Left lung (tissue), 10 donors: ENCODE data around the gene ADGB. TPM values are rescaled to one million over a fixed set of nuclear protein-coding genes. Genes with fewer than 3 reads are reported as not detected.

Experiments
- ATAC-seq: fragments of 200-7000 bp; cut with Tn5 transposase; one replicate; pipeline ENCODE4 v1.9.1; 2020; ENCODE audit warnings: moderate library complexity
- DNase-seq, 4 donors: peaks; one replicate each; pipeline ENCODE4 v3.0.0-alpha.2; 2013 to 2020
- H3K27ac ChIP-seq, 2 donors: fragments of 200-600 bp; sonication (generic) in 1 of 2; one replicate each; pipeline versions ENCODE4 v1.5.0 to v1.8.0; 2020 to 2021
- H3K27me3 ChIP-seq, 2 donors: fragments of 200-600 bp; sonication (generic) in 1 of 2; one replicate each; pipeline versions ENCODE4 v1.5.0 to v1.8.0; 2020 to 2021
- H3K36me3 ChIP-seq, 2 donors: fragments of 200-600 bp; sonication (generic) in 1 of 2; one replicate each; pipeline versions ENCODE4 v1.5.0 to v1.8.0; 2020 to 2021
- H3K4me1 ChIP-seq, 2 donors: fragments of 200-600 bp; one replicate each; pipeline ENCODE4 v1.8.0; 2021
- H3K4me3 ChIP-seq, 2 donors: fragments of 200-600 bp; sonication (generic) in 1 of 2; one replicate each; pipeline versions ENCODE4 v1.5.0 to v1.8.0; 2020 to 2021; ENCODE audit warnings: mild to moderate bottlenecking in 1 of 2
- H3K9me3 ChIP-seq, 2 donors: fragments of 200-600 bp; sonication (generic) in 1 of 2; one replicate each; pipeline versions ENCODE4 v1.5.0 to v1.8.0; 2020 to 2021
- intact Hi-C, 2 donors: fragments of 100-400 bp; cut with DNase I; formaldehyde crosslinking; loops; one replicate each; pipeline versions ENCODE4 v1.11.2 to v1.14.2; 2022
- polyA plus RNA-seq, 6 donors: library from polyadenylated mRNA; unstranded; fragments of 120-200 nt; gene quantifications; one replicate each; pipeline ENCODE4 v1.2.1, GENCODE V29; 2013; ENCODE audit not compliant: insufficient read length in 6 of 6
- total RNA-seq, 2 donors: library from RNA; stranded (reverse); fragmentation: NEBNext Ultra II Directional; extraction: Animal tissue kit (Norgen Biotek cat#: 25700); gene quantifications; one replicate each; pipeline ENCODE4 v1.2.1, GENCODE V29; 2021
- TF ChIP-seq, protein P1 (sequence below), 2 donors: fragments of 200-600 bp; sonication (generic) in 1 of 2; IDR thresholded peaks; one replicate each; pipeline versions ENCODE4 v1.5.0 to v1.8.0; 2021; ENCODE audit warnings: antibody characterized with exemption in 2 of 2
- donor health status: DM: no; HTN: yes; CAD: no.
- donor health status: DM: no; HTN: no; CAD: no.

The ADGB gene
- total and polyA plus RNA-seq, 8 donors: 0.67 to 5.9 (median 2.5) TPM; not detected in 1

DNA sequence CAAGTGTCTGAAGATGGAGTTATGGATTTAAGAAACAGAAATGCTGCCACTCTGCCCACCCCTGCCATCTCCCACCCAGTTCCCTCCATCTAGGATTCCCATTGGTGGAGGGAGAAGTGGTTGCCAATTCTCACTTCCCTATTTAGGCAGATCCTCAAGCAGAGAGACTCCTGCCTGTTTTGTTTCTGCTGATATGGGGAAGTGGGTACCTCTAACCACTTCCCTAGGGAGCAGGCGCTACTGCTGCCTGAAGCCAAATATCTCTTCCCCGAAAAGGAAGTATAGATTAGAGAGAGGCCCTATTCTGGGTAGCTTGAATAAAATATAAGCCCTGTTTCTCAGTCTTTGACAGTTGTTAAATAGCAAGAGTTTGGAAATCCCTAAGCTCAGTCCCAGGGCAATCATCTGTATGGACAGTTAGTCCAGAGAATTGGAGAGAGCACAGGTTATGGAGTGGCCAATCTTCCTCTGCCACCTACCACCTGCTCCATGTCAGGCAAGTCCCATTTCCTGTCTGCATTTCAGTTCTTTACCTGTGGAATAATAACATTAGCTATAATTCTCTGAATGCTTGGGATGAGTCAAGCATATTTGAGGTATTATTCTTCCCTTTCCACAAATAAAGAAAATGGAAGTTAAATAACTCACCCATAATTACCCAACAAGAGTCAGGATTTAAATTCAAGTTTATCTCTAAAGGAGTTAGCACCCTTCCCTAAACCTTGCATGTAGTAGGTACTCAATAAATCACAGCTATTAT, 2.6 kb upstream of the ADGB start:
- H3K9me3 ChIP-seq: no peaks in the 10 kb centered on the region
- peak in 2 of 4 donors; percentile 8 to 32 for DNase-seq
- H3K27me3 ChIP-seq: no peaks in the 10 kb centered on the region
- H3K4me3 ChIP-seq: no peak overlapping the region
- H3K27ac ChIP-seq: no peak overlapping the region
- no peaks in the 10 kb centered on the region for H3K36me3 ChIP-seq
- intact Hi-C loops: no loop called here
- H3K4me1 ChIP-seq: peaks cover 3 to 42% of the 10 kb centered on the region in 2 donors
- ATAC-seq: peak; percentile 57
- TF ChIP-seq, protein P1, sequence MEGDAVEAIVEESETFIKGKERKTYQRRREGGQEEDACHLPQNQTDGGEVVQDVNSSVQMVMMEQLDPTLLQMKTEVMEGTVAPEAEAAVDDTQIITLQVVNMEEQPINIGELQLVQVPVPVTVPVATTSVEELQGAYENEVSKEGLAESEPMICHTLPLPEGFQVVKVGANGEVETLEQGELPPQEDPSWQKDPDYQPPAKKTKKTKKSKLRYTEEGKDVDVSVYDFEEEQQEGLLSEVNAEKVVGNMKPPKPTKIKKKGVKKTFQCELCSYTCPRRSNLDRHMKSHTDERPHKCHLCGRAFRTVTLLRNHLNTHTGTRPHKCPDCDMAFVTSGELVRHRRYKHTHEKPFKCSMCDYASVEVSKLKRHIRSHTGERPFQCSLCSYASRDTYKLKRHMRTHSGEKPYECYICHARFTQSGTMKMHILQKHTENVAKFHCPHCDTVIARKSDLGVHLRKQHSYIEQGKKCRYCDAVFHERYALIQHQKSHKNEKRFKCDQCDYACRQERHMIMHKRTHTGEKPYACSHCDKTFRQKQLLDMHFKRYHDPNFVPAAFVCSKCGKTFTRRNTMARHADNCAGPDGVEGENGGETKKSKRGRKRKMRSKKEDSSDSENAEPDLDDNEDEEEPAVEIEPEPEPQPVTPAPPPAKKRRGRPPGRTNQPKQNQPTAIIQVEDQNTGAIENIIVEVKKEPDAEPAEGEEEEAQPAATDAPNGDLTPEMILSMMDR (IDR thresholded peaks at IDR 0.05): no peak

DNA sequence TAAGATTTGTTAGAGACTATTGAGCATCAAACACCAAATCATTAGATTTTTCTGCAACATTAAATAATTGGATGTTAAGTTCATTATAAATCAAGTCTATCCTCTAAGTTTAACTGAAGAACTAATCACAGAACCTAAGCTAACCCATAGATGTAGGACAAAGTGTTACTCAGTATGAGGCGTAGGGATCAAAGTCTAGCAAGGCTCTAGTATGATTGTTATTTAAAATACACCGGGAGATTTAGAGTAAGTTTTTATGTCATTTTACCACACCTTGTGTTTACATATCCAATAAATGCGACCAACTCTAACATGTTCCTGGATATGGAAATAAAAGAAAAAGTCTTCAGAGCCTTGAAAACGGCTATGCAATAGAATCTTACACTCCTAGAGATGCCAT, 2.6 kb downstream of the ADGB start:
- Histone ChIP-seq H3K4me1 (peaks cover 3 to 19% of the 10 kb centered on the region in 2 donors), H3K27me3 (no peaks in the 10 kb centered on the region), H3K4me3 (no peak overlapping the region), H3K36me3 (no peaks in the 10 kb centered on the region), H3K27ac (no peak overlapping the region), H3K9me3 (no peaks in the 10 kb centered on the region)
- no peak for DNase-seq
- no peak for ATAC-seq
- intact Hi-C loops: no loop called here
- TF ChIP-seq, protein P1 (IDR thresholded peaks at IDR 0.05): no peak

DNA sequence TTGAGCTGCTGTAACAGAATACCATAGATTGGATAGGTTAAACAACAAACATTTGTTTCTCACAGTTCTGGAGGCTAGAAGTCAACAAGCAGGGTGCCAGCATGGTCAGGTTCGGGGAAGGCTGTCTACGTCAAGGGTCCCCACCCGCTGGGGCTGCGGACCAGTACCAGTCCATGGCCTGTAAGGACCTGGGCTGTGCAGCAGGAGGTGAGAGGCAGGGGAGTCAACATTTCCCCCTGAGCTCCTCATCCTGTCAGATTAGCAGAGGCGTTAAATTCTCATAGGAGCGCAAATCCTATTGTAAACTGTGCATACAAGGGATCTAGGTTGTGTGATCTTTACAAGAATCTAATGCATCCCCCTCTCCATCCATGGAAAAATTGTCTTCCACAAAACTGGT, 3.8 kb downstream of the ADGB start:
- H3K27me3 ChIP-seq: no peaks in the 10 kb centered on the region
- intact Hi-C loops: no loop called here
- no peak for ATAC-seq
- H3K36me3 ChIP-seq: no peaks in the 10 kb centered on the region
- H3K27ac ChIP-seq: no peak overlapping the region
- peak in 1 of 4 donors; percentile 63 for DNase-seq
- H3K9me3 ChIP-seq: peaks cover 0 to 3% of the 10 kb centered on the region in 2 donors
- H3K4me3 ChIP-seq: no peak overlapping the region
- peaks cover 3 to 13% of the 10 kb centered on the region in 2 donors for H3K4me1 ChIP-seq
- TF ChIP-seq, protein P1 (IDR thresholded peaks at IDR 0.05): no peak

DNA sequence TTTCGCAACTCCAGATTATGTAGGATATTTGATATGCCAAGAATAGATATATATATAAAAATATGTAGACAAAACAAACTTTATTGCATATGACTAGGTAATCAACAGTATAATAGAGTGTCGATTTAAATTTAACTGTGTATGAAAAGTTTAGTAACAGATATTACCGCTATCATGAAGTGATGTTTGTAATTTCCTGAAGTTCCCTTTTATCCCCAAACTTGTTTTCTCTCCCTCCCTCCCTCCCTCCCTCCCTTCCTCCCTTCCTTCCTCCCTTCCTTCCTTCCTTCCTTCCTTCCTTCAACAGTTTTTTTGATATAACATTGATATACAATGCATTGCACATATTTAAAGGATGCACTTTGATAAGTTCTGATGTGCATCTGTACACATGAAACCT, 15.2 kb downstream of the ADGB start:
- ATAC-seq: no peak
- intact Hi-C loops: no loop called here
- no peak for DNase-seq
- TF ChIP-seq, protein P1 (IDR thresholded peaks at IDR 0.05): no peak
- Histone ChIP-seq H3K36me3 (no peaks in the 10 kb centered on the region), H3K9me3 (no peaks in the 10 kb centered on the region), H3K27ac (no peak overlapping the region), H3K4me3 (no peak overlapping the region), H3K27me3 (no peaks in the 10 kb centered on the region), H3K4me1 (no peaks in the 10 kb centered on the region)

DNA sequence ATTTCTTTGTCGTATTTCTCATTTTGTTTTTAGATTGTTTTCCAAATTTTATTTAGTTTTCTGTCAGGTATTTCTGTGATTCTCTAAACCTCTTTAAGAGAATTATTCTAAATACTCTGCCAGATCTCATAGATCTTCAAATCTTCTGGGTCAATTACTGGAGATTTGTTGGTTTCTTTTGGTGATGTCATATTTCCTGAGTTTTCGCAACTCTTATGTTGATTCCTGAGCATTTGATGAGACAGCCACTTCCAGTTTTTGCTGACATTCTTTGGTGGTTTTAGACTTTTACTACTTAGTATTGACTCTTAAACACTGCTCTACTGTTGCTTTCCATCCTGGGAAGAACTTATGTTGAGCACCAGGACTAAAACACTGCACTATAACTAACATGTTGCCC, 21.9 kb downstream of the ADGB start:
- H3K4me1 ChIP-seq: no peaks in the 10 kb centered on the region
- no peaks in the 10 kb centered on the region for H3K36me3 ChIP-seq
- H3K27ac ChIP-seq: no peak overlapping the region
- intact Hi-C loops: no loop called here
- ATAC-seq: no peak
- no peak overlapping the region for H3K4me3 ChIP-seq
- no peak for DNase-seq
- TF ChIP-seq, protein P1 (IDR thresholded peaks at IDR 0.05): no peak
- H3K27me3 ChIP-seq: no peaks in the 10 kb centered on the region
- no peaks in the 10 kb centered on the region for H3K9me3 ChIP-seq
